Erythroblast (primary cell): ENCODE results near the gene KIRREL3.

Experiments used
- GATA1 ChIP-seq: IDR thresholded peaks from 2 replicates; pipeline ENCODE4 v1.6.1; 2011; ENCODE audit warnings: low read depth, mild to moderate bottlenecking, control low read depth, low read length, moderate library complexity
- POLR2A ChIP-seq: IDR thresholded peaks from 2 replicates; pipeline ENCODE4 v1.6.1; 2011; ENCODE audit warnings: mild to moderate bottlenecking, low read length

DNA sequence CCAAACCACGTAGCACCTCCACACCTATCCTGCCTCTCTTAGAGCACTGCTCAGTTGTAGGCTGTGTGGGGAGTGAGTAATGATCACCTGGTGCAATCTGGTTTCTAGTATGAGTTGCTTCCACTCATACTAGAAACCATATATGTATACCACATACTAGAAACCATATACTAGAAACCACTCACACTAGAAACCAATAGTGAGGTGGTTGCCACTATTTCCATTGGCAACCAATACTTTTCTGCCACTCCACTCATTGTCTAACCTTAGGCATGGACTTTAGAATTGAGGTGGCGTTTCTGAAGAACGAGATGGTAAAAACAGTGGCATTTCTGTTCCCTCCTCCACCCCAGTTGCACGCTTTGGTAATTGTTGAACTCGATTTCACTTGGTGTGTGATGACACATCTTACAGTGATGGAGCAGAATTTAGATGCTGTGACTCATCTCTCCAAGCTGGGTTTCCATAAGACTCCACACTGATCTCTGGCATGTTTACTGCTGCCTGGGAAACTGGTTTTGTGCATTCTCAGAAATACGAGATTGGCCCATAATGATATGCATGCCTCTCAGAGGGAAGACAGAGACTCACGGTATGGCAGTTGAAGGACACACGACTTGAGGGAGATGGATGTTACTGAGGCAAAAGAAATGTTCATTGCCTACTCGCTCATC, 82.9 kb downstream of the KIRREL3 start:
- TF ChIP-seq POLR2A (no peak), GATA1 (no peak)
